ENCODE measurements around the gene ABCA7.
A peak's percentile ranks its signal among the peaks of the same experiment; 100 is the strongest.

ABCA7 gene

GRCh38 chr19:1041272-1041834, 1.4 kb downstream of the ABCA7 start:
- DNase-seq: no peak

GRCh38 chr19:1041835-1042685, 2.2 kb downstream of the ABCA7 start:
- no peak for DNase-seq

DNA sequence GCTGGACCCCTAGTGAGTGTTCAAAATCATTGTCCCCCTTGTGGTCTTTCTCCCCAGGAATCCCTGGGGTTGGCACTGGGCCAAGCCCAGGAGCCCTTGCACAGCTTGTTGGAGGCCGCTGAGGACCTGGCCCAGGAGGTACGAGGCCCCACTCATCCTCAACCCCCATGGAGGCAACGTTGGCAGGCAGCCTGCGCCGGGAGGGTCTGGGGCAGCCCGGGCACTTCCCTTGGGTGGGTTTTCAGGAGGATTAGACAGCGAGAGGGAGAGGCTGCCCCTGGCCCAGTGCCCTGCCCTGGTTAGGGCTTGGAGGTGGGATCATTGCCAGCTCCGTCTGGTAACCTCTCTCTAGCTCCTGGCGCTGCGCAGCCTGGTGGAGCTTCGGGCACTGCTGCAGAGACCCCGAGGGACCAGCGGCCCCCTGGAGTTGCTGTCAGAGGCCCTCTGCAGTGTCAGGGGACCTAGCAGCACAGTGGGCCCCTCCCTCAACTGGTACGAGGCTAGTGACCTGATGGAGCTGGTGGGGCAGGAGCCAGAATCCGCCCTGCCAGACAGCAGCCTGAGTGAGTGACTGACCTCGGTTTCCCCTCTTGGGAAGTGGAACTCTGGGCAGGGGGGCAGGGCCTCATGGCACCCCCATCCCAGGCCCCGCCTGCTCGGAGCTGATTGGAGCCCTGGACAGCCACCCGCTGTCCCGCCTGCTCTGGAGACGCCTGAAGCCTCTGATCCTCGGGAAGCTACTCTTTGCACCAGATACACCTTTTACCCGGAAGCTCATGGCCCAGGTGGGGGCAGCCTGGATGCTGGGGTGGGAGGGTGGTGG, 3.0 kb downstream of the ABCA7 start:
- no peak for DNase-seq

DNA sequence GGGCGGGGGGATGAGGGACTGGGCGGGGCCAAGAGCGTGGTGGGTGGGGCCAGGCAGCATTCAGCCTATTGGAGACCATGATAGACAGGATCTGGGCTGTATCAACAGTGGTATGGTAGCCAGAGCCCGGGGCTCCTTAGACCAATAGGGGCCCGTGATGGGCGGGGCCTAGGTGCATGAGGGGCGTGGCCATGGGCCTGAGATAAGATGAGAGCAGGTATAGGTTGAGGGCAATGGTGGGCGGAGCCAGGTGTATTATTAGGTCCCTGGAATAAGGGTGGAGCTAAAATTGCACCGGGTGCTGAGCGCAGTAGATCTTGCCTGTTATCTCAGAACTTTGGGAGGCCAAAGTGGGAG, 5.3 kb downstream of the ABCA7 start:
- DNase-seq: no peak

DNA sequence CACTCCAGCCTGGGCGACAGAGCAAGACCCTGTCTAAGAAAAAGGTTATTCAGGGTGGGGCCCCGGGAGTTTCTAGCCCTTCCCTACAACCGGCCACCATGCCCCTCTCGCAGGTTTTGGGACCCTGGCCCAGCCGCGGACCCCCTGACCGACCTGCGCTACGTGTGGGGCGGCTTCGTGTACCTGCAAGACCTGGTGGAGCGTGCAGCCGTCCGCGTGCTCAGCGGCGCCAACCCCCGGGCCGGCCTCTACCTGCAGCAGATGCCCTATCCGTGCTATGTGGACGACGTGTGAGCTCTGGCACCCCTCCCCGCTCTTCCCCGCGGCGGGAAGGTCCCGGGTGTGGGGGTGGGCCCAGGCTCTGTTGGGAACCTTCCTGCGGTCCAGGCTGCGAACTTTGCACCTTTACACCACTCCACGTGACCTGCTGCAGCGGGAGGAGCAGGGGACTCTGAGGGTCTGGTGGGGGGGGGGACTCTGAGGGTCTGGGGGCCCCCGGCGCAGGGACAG, 6.3 kb downstream of the ABCA7 start:
- no peak for DNase-seq

DNA sequence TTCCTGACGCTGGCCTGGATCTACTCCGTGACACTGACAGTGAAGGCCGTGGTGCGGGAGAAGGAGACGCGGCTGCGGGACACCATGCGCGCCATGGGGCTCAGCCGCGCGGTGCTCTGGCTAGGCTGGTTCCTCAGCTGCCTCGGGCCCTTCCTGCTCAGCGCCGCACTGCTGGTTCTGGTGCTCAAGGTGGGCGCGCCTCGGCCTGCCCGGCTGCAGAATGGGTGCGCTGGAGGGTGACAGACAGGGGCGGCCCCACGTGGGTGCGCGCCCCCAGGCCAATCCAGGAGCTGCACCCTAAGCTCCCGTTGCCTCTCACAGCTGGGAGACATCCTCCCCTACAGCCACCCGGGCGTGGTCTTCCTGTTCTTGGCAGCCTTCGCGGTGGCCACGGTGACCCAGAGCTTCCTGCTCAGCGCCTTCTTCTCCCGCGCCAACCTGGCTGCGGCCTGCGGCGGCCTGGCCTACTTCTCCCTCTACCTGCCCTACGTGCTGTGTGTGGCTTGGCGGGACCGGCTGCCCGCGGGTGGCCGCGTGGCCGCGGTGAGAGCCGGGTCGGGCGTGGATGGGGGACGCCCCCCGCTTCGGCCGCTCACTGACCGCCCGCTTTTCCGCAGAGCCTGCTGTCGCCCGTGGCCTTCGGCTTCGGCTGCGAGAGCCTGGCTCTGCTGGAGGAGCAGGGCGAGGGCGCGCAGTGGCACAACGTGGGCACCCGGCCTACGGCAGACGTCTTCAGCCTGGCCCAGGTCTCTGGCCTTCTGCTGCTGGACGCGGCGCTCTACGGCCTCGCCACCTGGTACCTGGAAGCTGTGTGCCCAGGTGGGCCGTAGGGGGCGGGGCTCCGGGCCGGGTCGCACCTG, 7.2 kb downstream of the ABCA7 start:
- no peak for DNase-seq

GRCh38 chr19:1047696-1048147, 7.8 kb downstream of the ABCA7 start:
- no peak for DNase-seq

DNA sequence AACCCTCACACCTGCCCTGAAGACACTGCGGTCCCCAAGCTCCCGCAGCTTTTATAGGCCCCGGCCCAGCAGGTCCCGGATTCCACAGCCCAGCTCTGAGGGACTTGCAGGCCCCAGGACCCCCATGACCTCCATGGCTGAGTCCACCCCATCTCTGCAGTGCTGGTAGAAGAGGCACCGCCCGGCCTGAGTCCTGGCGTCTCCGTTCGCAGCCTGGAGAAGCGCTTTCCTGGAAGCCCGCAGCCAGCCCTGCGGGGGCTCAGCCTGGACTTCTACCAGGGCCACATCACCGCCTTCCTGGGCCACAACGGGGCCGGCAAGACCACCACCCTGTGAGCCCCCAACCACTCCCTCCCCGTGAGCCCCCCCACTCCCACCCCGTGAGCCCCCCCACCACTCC, 9.2 kb downstream of the ABCA7 start:
- DNase-seq: no peak

DNA sequence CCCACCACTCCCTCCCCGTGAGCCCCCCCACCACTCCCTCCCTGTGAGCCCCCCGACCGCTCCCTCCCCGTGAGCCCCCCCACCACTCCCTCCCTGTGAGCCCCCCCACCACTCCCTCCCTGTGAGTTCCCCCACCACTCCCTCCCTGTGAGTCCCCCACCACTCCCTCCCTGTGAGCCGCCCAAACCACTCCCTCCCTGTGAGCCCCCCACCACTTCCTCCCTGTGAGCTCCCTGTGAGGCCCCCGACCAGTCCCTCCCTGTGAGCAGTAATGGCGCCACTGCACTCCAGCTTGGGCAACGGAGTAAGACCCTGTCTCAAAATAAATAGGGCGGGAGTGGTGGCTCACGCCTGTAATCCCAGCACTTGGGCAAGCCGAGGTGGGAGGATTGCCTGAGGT, 9.9 kb downstream of the ABCA7 start:
- no peak for DNase-seq

DNA sequence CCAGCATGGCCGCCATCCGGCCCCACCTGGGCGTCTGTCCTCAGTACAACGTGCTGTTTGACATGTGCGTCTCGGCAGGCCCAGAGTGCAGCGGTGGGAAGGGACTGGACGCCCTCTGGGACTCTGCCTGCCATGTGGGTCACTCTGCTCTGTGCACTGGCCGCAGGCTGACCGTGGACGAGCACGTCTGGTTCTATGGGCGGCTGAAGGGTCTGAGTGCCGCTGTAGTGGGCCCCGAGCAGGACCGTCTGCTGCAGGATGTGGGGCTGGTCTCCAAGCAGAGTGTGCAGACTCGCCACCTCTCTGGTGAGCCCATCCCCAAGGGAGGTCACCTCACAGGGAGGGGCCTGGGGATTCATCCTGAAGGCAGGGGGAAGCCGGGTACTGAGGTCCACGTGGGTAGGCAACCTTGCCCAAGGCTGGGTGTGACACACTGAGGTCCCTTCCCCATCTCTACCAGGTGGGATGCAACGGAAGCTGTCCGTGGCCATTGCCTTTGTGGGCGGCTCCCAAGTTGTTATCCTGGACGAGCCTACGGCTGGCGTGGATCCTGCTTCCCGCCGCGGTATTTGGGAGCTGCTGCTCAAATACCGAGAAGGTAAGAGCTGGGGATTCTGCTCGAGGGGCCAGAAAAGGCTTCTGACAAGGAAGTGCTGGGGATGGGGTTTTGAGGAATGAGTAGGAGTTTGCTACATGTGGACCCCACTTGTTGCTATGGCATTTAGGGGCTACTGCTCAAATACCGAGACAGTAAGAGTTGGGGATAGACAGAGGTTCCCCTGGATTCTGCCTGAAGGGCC, 11.3 kb downstream of the ABCA7 start:
- no peak for DNase-seq

DNA sequence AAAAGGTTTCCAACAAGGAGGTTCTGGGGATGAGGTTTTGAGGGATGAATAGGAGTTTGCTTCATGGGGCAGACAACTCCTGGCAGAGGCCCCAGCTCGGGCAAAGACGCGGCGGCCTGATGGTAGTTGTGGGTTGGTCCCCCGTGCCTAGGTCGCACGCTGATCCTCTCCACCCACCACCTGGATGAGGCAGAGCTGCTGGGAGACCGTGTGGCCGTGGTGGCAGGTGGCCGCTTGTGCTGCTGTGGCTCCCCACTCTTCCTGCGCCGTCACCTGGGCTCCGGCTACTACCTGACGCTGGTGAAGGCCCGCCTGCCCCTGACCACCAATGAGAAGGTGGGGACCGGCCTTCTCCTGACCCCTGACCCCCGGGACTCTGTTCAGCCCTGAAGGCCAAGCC, 11.9 kb downstream of the ABCA7 start:
- no peak for DNase-seq

GRCh38 chr19:1052349-1052975, 12.6 kb downstream of the ABCA7 start:
- DNase-seq: no peak

DNA sequence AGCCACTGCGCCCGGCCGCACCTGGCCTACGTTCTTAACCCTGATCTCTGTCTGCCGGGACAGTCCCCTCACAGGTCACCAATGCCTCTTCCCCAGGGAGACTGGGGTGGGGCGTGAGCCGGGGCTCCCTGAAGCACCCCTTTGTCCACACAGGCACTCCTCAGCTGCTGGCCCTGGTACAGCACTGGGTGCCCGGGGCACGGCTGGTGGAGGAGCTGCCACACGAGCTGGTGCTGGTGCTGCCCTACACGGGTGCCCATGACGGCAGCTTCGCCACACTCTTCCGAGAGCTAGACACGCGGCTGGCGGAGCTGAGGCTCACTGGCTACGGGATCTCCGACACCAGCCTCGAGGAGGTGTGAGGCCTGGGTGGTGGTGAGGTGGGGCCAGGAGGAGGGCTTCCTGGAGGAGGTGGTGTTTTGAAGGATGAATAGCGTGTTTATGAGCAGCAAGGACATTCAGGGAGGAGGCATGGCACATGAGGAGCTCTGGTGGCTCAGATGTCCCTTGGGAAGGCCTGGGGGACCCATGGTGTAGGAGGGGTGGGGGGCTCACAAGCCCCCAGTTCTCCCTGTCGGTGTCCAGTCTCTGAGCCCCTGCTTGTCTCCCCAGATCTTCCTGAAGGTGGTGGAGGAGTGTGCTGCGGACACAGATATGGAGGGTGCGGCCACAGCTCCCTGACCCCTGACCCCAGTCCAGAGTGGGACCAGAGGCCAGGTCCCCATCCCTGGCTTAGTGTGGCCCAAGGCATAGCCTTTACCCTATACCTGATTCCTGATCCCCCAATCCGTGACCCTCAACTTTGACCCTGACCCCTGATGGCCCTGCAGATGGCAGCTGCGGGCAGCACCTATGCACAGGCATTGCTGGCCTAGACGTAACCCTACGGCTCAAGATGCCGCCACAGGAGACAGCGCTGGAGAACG, 13.5 kb downstream of the ABCA7 start:
- DNase-seq: no peak

GRCh38 chr19:1054102-1055027, 14.5 kb downstream of the ABCA7 start:
- DNase-seq: no peak

DNA sequence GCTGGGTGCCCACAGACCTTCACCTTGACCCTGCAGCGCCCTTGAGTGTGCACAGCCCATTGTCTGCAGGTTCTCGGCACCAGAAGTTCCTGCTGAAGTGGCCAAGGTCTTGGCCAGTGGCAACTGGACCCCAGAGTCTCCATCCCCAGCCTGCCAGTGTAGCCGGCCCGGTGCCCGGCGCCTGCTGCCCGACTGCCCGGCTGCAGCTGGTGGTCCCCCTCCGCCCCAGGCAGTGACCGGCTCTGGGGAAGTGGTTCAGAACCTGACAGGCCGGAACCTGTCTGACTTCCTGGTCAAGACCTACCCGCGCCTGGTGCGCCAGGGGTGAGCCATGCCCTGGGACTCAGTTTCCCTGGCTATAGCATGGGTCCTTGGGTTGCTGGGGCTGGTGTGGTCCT, 15.1 kb downstream of the ABCA7 start:
- no peak for DNase-seq

GRCh38 chr19:1055886-1056620, 16.1 kb downstream of the ABCA7 start:
- DNase-seq: no peak

GRCh38 chr19:1057176-1057855, 17.4 kb downstream of the ABCA7 start:
- DNase-seq: peak; percentile 48

DNA sequence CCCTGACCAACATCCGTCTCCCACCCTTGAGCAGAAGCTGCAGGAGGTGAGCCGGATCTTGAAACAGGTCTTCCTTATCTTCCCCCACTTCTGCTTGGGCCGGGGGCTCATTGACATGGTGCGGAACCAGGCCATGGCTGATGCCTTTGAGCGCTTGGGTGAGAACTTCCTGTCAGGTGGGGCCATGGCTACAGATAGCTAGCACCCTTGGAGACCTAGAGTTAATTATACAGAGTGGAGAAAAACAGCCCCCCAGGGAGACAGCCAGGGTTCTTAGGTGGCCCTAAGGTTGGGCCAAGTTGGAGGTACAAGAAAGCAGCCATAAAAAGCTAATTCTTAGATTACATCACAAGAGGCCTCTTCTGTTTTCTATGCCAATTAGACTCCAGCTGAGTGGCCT, 18.2 kb downstream of the ABCA7 start:
- no peak for DNase-seq
